Measurements from ENCODE around the gene ABHD6.
"Not testable (repeated sequence)": the region's sequence is repeated elsewhere in the genome, so short reads cannot be mapped to it uniquely, and the experiment has no call there.

The ABHD6 gene

DNA sequence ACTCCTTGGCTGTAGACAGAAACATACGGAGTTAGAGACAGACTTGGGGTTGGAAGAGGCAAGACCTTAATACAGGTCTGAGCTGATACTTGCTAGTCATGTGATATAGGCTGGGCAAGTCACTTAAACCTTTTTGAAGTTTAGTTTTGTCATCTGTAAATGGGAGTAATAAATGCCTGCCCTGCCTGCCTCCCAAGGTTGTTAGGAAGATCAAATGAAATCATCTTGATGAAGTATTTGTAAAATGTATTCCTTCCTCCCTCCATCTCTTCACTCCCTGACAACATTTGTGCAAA is 98.0 kb downstream of the ABHD6 start:
- Histone ChIP-seq H3K4me3 (ENCODE audit: low read length) (no peak overlapping the region), H3K9me2 (replicated peaks; ENCODE audit: insufficient read depth, low read length) (no peaks in the 10 kb centered on the region), H3K36me3 (replicated peaks; ENCODE audit: insufficient read depth, low read length) (no peaks in the 10 kb centered on the region), H3K27me3 (replicated peaks; ENCODE audit: insufficient read depth, low read length) (no peaks in the 10 kb centered on the region), H3K4me2 (ENCODE audit: low read depth, low read length) (no peak overlapping the region), H3F3A (ENCODE audit: insufficient read depth, low read length) (no peaks in the 10 kb centered on the region), H4K20me1 (ENCODE audit: insufficient read depth, low read length) (no peaks in the 10 kb centered on the region), H3K9ac (ENCODE audit: low read length) (no peak overlapping the region), H2AFZ (ENCODE audit: low read length) (no peak overlapping the region), H3K27ac (ENCODE audit: low read length) (no peak overlapping the region), H3K4me1 (ENCODE audit: low read length) (peaks cover 6% of the 10 kb centered on the region; the same call in 1 of the 2 replicates), H3K79me2 (ENCODE audit: low read length) (peaks cover 19% of the 10 kb centered on the region), H3K9me3 (replicated peaks; ENCODE audit: insufficient read depth, low read length) (no peaks in the 10 kb centered on the region)
- TF ChIP-seq EZH2 (optimal IDR thresholded peaks at IDR 0.05; ENCODE audit: low read depth, low read length) (no peak), EZH2phosphoT487 (IDR thresholded peaks at IDR 0.05; ENCODE audit: low read length) (no peak)
- TF ChIP-seq, protein P1, sequence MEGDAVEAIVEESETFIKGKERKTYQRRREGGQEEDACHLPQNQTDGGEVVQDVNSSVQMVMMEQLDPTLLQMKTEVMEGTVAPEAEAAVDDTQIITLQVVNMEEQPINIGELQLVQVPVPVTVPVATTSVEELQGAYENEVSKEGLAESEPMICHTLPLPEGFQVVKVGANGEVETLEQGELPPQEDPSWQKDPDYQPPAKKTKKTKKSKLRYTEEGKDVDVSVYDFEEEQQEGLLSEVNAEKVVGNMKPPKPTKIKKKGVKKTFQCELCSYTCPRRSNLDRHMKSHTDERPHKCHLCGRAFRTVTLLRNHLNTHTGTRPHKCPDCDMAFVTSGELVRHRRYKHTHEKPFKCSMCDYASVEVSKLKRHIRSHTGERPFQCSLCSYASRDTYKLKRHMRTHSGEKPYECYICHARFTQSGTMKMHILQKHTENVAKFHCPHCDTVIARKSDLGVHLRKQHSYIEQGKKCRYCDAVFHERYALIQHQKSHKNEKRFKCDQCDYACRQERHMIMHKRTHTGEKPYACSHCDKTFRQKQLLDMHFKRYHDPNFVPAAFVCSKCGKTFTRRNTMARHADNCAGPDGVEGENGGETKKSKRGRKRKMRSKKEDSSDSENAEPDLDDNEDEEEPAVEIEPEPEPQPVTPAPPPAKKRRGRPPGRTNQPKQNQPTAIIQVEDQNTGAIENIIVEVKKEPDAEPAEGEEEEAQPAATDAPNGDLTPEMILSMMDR (IDR thresholded peaks at IDR 0.05; ENCODE audit: low read length), result no peak
- DNase-seq, result no peak

DNA sequence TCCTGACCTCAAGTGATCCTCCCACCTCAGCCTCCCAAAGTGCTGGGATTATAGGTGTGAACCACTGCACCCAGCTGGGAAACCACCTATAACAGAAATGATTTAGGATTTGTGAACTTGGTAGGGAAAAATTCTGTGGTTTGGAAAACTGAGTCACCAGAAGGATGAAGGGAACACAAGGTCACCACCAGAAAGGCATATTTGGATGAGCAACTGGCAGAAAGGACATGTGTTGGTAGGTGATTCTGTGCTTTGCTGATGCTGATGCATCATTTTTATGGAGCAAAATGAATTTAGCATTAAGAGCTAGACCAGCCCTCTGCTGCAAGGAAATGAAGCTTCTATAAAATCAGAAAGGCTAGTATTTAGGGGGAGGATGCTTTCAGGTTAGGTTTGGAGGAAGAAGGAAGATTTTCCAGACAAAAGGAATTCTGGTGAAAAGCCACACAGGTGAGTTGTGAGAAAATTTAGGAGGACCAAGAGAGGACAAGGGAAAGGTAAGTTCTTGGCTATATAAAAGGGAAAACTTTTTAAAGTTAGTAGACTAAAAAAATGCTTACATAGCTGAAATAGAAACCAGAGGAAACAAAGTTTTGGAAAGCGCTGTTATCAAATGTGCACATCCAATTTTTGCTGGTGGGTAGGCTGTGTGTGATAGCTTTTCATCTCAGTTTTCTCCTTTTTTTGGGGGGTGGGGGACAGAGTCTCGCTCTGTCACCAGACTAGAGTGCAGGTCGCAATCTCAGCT is 98.7 kb downstream of the ABHD6 start:
- H2AFZ ChIP-seq (ENCODE audit: low read length), result no peak overlapping the region
- no peak overlapping the region for H3K4me3 ChIP-seq (ENCODE audit: low read length)
- no peak overlapping the region for H3K4me2 ChIP-seq (ENCODE audit: low read depth, low read length)
- peaks cover 6% of the 10 kb centered on the region; the same call in 1 of the 2 replicates for H3K4me1 ChIP-seq (ENCODE audit: low read length)
- H3K36me3 ChIP-seq (replicated peaks; ENCODE audit: insufficient read depth, low read length), result no peaks in the 10 kb centered on the region
- peaks cover 19% of the 10 kb centered on the region for H3K79me2 ChIP-seq (ENCODE audit: low read length)
- TF ChIP-seq EZH2phosphoT487 (IDR thresholded peaks at IDR 0.05; ENCODE audit: low read length) (no peak), EZH2 (optimal IDR thresholded peaks at IDR 0.05; ENCODE audit: low read depth, low read length) (no peak)
- TF ChIP-seq, protein P1 (IDR thresholded peaks at IDR 0.05; ENCODE audit: low read length), result no peak
- no peaks in the 10 kb centered on the region for H3K9me3 ChIP-seq (replicated peaks; ENCODE audit: insufficient read depth, low read length)
- no peaks in the 10 kb centered on the region for H3F3A ChIP-seq (ENCODE audit: insufficient read depth, low read length)
- H3K27ac ChIP-seq (ENCODE audit: low read length), result no peak overlapping the region
- H3K27me3 ChIP-seq (replicated peaks; ENCODE audit: insufficient read depth, low read length), result no peaks in the 10 kb centered on the region
- H3K9ac ChIP-seq (ENCODE audit: low read length), result no peak overlapping the region
- no peaks in the 10 kb centered on the region for H3K9me2 ChIP-seq (replicated peaks; ENCODE audit: insufficient read depth, low read length)
- H4K20me1 ChIP-seq (ENCODE audit: insufficient read depth, low read length), result no peaks in the 10 kb centered on the region
- no peak for DNase-seq

GRCh38 chr3:58337190-58337589 is 99.6 kb downstream of the ABHD6 start:
- Histone ChIP-seq H3K9me2 (replicated peaks; ENCODE audit: insufficient read depth, low read length) (no peaks in the 10 kb centered on the region), H3K4me1 (ENCODE audit: low read length) (peaks cover 6% of the 10 kb centered on the region; the same call in 1 of the 2 replicates), H3K36me3 (replicated peaks; ENCODE audit: insufficient read depth, low read length) (no peaks in the 10 kb centered on the region), H3K27ac (ENCODE audit: low read length) (no peak overlapping the region), H3K9me3 (replicated peaks; ENCODE audit: insufficient read depth, low read length) (no peaks in the 10 kb centered on the region), H3K9ac (ENCODE audit: low read length) (no peak overlapping the region), H3K4me2 (ENCODE audit: low read depth, low read length) (no peak overlapping the region), H4K20me1 (ENCODE audit: insufficient read depth, low read length) (no peaks in the 10 kb centered on the region), H3K4me3 (ENCODE audit: low read length) (no peak overlapping the region), H3K79me2 (ENCODE audit: low read length) (peaks cover 19% of the 10 kb centered on the region), H3F3A (ENCODE audit: insufficient read depth, low read length) (no peaks in the 10 kb centered on the region), H3K27me3 (replicated peaks; ENCODE audit: insufficient read depth, low read length) (no peaks in the 10 kb centered on the region), H2AFZ (ENCODE audit: low read length) (no peak overlapping the region)
- DNase-seq, result no peak
- TF ChIP-seq EZH2phosphoT487 (IDR thresholded peaks at IDR 0.05; ENCODE audit: low read length) (no peak), EZH2 (optimal IDR thresholded peaks at IDR 0.05; ENCODE audit: low read depth, low read length) (no peak)
- TF ChIP-seq, protein P1 (IDR thresholded peaks at IDR 0.05; ENCODE audit: low read length), result no peak

- H3F3A ChIP-seq (ENCODE audit: insufficient read depth, low read length); H3K4me2 ChIP-seq (ENCODE audit: low read depth, low read length); H3K36me3 ChIP-seq (replicated peaks; ENCODE audit: insufficient read depth, low read length); H3K27me3 ChIP-seq (replicated peaks; ENCODE audit: insufficient read depth, low read length); DNase-seq; H3K9me3 ChIP-seq (replicated peaks; ENCODE audit: insufficient read depth, low read length); H3K27ac ChIP-seq (ENCODE audit: low read length); H3K9ac ChIP-seq (ENCODE audit: low read length); H2AFZ ChIP-seq (ENCODE audit: low read length); H3K4me3 ChIP-seq (ENCODE audit: low read length); H3K79me2 ChIP-seq (ENCODE audit: low read length); H3K9me2 ChIP-seq (replicated peaks; ENCODE audit: insufficient read depth, low read length); H3K4me1 ChIP-seq (ENCODE audit: low read length); H4K20me1 ChIP-seq (ENCODE audit: insufficient read depth, low read length): not testable (repeated sequence)
Observed at GRCh38 chr3:58339146-58339545, 101.6 kb downstream of the ABHD6 start.

Data from MM.1S (cell line).